Left renal pelvis (tissue), 4 donors: Measurements from ENCODE around the gene TBC1D3I. TPM values are rescaled to one million over a fixed set of nuclear protein-coding genes. Genes with fewer than 3 reads are reported as not detected.
"Not testable (repeated sequence)": the region's sequence is repeated elsewhere in the genome, so short reads cannot be mapped to it uniquely, and the experiment has no call there.

Experiments used
- DNase-seq, 4 donors: peaks; one replicate each; pipeline ENCODE4 v3.0.0-alpha.2; 2013; ENCODE audit warnings: low read depth in 4 of 4, low spot score in 3 of 4
- polyA plus RNA-seq, 4 donors: library from polyadenylated mRNA; unstranded; fragments of 120-200 nt; gene quantifications; one replicate each; pipeline ENCODE4 v1.2.1, GENCODE V29; 2013; ENCODE audit not compliant: insufficient read length in 4 of 4

TBC1D3I gene
- polyA plus RNA-seq, 4 donors = 0.25 to 1.8 TPM; not detected in 2

GRCh38 chr17:36207383-36207782 is 57.0 kb downstream of the TBC1D3I start:
- not testable (repeated sequence) for DNase-seq

GRCh38 chr17:36206486-36206821 is 57.9 kb downstream of the TBC1D3I start:
- DNase-seq = not testable (repeated sequence)

GRCh38 chr17:36205637-36206485 is 58.5 kb downstream of the TBC1D3I start:
- no peak for DNase-seq

- DNase-seq = no peak
Observed at GRCh38 chr17:36204724-36205500, 59.5 kb downstream of the TBC1D3I start.

Other genes starting within 250 kb of the TBC1D3I start
- gene CCL23, start 246.6 kb downstream of the TBC1D3I start, polyA plus RNA-seq = not detected
- gene CCL18, start 200.3 kb downstream of the TBC1D3I start, polyA plus RNA-seq = 1 to 10 TPM in 1 of 4 donors, not detected in 3; 2.4 TPM
- 10 to 100 TPM in 1 of 4 donors, 1 to 10 TPM in 2, under 1 TPM in 1; 0.29 to 38.4 (median 2.1) TPM for gene CCL3, start 174.4 kb downstream of the TBC1D3I start, polyA plus RNA-seq
- 10 to 100 TPM in 1 of 4 donors, 1 to 10 TPM in 1, under 1 TPM in 2; 0.16 to 34.9 (median 0.86) TPM for gene CCL4, start 160.7 kb downstream of the TBC1D3I start, polyA plus RNA-seq
- 10 to 100 TPM in 2 of 4 donors, 1 to 10 TPM in 2; 4.3 to 18.7 (median 8.6) TPM for gene TBC1D3B, start 87.9 kb downstream of the TBC1D3I start, polyA plus RNA-seq
- 10 to 100 TPM in 1 of 4 donors, 1 to 10 TPM in 1, under 1 TPM in 1, not detected in 1; 0.79 to 12.1 (median 1.6) TPM for gene CCL3L1, start 67.8 kb downstream of the TBC1D3I start, polyA plus RNA-seq
- gene CCL4L2, start 53.5 kb downstream of the TBC1D3I start, polyA plus RNA-seq = 10 to 100 TPM in 1 of 4 donors, 1 to 10 TPM in 2, not detected in 1; 1.1 to 25.8 (median 1.4) TPM
- gene TBC1D3G, start 59.3 kb upstream of the TBC1D3I start, polyA plus RNA-seq = not detected
- gene TBC1D3H, start 123.9 kb upstream of the TBC1D3I start, polyA plus RNA-seq = not detected
- 10 to 100 TPM; 40.8 to 71.3 (median 67.9) TPM for gene ZNHIT3, start 222.1 kb upstream of the TBC1D3I start, polyA plus RNA-seq